ENCODE data around the gene LIN28B.

Gene LIN28B

DNA sequence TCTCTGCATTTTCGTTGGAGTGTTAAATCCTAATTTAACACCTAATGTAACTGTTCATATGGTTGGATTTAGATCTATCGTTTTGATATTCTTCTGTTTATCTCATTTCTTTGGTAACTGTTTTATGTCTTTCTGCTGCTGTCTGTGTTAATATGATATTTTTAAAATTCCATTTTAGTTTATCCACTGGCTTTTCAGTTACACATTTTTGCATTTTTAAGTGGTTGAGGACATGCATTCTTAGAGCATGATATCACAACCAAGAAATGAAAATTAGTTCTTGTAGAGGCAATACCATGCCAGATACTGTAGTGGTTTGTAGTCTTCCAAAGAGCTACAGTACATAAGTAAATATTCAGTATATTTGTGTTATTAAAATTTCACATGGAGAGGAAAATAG lies 58.6 kb downstream of the LIN28B start:
- no peak for DNase-seq

DNA sequence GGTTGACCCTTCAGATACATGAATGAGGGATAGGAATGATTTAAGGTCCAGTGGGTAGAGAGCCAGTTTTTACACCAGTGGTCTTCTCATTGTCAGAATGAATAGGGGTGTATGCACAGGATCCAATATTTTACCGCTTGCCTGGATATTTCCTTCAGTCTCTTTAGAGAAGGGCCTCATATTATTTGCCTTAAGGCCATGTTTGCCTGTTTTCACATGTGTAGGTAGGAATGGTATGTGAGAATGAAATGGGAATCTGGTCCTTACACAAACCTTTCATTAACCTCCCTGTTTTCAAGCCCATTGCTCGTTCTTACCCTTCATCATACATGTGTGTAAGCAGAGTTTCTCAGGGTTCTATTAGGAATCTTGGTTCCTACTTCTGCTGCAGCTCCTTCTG lies 62.4 kb downstream of the LIN28B start:
- no peak for DNase-seq

DNA sequence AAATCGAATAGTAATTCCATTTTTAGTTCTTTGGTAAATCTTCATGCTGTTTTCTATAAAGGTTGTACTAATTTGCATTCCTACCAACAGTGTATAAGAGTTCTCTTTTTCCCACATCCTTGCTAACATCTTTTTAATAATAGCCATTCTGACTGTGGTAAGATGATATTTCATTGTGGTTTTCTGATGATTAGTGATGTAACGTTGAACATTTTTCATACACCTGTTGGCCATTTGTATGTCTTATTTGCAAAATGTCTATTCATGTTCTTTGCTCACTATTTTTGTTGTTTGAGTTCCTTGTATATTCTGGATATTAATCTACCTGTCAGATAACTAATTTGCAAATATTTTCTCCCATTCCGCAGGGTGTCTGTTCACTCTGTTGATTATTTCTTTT lies 64.5 kb downstream of the LIN28B start:
- no peak for DNase-seq

DNA sequence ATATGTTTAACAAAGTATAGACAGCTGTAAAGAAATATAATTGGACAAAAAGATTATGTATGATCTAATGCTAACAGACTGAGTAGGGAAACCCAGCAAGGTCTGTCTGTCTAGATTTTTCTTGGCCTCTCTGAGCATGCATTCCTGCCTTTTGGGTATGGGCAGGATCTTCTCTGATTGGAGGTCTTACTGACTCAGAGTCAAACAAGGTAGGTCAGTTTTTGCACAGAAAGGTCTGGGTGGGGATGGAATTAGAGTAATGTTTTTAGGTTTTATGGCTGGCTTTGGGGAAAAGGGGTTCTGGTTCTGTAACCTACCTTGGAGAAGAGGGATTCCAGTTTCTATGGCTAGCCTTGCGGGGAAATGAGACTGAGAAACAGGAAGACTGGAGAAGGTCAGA lies 65.5 kb downstream of the LIN28B start:
- no peak for DNase-seq

DNA sequence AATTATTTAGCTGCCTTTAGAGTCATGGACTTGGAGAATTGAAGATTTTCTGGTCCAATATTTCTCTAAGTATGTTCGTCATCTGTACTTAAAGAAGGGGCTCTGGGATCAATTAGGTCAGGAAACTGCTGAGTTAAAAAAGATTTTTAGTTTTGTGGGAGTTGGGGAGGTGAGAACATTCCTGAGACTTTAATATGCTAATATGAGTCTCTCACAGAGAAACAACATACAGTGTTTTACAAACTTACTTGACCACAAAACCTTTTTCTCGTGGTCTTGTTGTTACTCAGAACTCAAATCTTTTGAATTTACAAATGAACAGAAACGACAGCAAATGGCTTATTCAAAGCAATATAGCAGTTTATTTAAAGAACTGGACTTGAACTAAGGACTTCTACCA lies 67.9 kb downstream of the LIN28B start:
- DNase-seq, result no peak

DNA sequence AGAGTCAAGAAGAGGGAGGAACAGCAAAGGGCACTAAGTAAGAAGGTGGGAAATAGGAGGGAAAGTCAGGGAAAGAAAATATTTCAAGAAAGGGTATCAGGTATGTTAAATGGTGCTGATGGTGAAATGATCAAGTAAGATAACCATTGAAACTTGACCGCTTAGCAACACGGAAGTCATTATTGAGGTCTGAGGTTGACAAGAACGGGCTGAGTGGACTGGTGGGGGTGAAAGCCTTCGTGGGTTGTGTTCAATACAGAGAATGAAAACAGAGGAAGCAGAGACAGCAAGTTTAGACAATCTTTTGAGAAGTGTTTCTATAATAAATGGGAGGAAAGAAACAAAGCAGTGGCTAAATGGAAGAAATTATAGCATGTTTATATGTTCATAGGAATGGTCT lies 72.0 kb downstream of the LIN28B start:
- no peak for DNase-seq

DNA sequence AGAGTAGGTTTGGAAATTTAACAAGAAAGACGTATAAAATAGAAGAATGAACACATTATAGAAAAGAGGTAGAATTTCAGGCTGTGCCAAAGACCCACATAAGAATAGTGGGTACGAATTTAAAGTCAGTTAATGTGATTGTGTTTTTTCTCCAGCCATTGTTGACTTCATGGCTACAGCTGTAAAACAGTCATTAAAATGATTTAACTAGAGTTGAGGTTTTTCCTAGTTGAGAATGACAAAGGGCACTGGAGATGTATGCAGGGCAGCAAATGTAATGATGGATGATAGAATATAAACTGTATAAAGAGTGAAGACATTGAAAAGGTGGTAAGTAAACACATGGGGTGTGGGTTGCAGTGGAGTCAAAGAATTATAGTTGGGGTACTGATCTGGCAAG lies 72.7 kb downstream of the LIN28B start:
- DNase-seq, result no peak

DNA sequence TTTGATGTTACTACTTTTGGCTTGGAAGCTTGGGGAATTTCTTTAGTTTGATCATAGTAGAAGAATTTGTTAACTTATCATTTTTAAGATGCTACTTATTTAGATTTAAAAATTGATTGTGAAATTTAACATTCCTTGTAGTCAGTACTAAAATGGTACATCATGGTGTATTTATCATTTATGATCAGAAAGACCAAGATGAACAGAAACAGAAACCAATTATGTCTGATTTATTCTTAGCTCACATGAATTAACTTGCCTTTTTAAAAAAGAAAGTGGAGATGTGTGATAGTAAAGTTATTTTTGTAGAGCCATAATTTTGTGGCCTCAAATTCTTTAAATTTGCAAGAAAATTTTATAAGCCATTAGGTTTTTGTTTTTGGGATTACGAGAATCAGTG lies 77.6 kb downstream of the LIN28B start:
- DNase-seq, result no peak

DNA sequence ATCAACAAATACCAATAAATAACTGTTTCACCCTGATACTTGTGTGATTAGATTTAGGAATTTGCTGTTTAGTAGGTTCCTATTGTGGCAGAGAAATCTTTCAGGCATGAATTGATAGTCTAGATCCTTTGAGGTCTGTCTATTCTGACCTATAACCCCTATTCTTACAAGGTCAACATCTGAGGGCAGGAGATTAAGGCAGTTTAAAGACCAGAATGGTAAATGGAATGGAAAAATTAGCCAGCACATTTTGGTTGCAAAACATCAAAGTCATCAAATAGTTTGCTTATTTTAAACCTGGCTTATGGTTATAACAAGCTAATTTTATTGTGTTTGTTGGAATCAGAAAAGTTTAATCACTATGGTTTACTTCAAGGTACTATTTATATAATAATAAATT lies 78.4 kb downstream of the LIN28B start:
- no peak for DNase-seq

DNA sequence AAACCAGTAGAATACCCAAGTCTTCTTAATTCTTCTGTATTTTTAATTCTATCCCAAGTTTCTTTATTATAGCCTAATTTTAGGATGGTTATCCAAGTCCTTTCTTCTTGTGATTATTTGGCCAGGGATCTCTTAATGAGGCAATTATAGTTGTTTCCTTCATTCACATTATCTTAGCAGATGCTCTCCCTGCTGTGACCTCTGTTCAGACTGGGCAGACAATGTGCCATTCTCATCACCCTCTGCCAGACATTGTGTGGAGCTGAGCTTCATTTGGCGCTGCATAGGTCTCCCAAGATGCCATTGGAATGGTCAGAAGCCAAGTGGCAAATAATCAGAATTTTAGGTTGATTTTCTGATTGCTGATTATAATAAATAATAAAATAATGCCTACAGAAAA lies 79.4 kb downstream of the LIN28B start:
- no peak for DNase-seq

DNA sequence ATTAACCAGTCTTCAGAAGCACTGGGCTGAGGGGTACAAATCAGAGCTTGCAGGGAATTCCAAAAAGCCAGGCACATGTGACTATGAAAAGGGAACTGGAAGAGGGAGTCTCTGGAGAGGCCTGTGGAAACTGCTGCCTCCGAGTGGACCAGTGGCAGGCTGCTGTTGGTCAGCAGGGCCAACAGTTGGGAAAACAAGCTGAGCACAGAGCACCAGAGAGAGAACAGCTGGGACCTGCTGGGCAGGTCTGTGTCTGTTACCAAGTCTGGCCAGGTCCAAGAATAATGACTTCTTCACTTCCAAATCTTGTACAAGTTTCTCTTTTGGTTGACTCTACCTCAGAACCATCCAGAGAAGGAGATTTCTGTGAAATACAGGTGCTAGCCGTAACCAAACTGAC lies 81.4 kb downstream of the LIN28B start:
- DNase-seq, result no peak

DNA sequence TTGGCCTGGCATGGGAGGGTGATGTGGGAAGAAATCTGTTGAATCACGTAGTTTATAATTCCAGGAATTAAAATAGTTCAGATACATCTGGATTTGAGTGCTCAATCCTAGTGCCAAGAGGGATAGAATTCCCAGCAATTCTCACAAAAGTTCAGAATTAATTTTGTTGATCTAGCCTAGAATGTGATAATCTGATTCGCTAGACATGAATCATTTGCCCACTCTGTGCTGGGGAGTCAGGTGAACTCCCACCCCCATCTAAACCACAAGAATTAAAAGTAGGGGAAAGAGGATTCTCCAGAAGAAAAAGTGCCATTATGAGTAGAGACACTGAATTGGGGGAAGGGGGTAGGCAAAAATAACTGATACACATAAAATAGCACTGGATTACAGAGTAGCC lies 85.0 kb downstream of the LIN28B start:
- DNase-seq, result no peak

DNA sequence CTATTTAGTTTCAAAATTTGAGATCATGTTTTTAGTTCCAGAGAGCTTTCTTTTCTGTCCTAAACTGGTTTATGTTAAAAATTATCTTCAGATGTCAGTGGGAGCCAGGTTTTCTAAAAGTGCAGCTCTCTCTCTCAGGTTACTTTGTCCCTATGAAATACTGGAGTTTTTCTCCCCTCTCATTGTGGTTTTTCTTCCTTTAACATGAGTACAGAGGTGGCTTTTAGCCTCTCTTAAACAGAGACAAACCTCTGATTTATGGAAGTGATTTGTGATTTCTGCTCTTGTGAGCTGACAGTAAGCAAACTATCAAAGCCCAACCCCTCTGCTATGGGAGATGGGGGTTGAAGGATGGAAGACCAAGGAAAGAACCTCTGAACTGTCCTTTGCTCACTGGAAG lies 85.7 kb downstream of the LIN28B start:
- DNase-seq, result no peak

DNA sequence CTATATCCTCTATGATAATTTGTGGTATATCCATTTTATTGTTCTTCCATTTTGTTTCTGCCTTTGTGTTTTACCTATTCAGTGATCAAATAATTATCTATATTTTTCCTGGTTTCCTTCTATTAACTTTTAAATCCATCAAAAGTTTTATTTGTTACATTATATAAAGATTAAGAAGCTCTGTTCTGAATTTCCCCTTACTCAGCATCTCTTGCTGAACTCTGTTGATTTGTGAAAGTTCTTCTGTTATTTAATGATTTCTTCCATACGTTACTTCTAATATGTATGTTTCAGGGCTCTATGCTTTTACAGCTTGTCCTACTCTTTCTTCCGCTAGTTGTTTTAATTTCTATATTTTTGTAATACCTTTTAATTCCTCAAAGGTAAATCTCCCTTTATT lies 87.1 kb downstream of the LIN28B start:
- no peak for DNase-seq

DNA sequence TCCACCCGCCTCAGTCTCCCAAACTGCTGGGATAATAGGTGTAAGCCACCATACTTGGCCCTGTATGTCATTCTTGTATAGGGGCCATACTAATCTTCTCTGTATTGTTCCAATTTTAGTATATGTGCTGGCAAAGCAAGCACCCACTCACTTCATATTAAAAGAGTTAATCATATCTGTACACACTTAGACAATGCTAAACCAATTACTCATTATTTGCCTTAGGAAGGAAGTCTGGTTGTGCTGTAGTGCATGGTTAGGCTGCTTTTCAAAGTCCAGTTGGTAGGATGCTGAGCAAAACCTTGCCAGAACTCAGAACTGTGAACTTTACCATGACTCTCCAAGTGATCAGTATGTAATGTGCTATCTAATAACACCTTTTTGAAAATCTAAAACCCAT lies 88.6 kb downstream of the LIN28B start:
- DNase-seq, result no peak

DNA sequence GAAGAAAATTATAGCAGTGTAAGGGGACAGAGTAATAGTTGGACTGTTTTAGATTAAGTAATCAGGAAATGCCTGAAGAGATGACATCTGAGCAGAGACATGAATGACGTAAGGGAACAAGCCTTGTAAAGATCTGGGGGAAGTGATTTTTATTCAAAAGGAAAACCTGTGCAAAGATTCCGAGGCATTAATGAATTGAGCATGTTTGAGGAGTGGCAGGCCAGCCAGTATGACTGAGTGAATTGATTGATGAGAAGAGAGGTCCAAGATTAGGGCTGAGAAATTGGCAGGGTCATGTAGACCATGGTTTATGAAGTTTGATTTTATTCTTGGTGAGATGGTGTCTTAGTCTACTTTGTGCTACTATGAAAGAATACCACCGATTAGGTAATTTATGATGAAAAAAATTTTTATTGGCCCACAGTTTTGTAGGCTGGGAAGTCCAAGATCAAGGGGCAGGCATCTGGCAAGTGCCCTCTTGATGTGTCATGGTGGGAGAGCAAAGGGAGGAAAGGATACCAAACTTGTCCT lies 95.1 kb downstream of the LIN28B start:
- DNase-seq, result no peak

DNA sequence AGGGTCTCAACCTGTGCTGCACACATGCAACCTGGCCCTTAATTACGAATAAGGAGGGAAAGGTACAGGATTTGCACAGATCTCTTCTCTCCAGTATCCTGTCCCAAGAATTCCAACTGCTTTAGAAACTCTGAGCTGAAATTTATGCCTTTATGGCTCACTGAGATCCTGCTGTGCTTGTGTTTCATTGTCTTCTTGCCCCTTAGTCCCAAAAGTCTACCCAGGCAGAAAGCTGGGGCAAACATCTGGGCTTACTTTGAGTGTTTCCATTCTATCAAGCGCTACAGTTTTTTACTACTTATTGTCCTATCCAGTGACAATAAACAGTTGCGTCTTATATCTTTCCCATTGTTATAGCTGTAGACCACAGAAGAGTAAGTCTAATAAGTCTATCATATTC lies 99.7 kb downstream of the LIN28B start:
- DNase-seq, result no peak

DNA sequence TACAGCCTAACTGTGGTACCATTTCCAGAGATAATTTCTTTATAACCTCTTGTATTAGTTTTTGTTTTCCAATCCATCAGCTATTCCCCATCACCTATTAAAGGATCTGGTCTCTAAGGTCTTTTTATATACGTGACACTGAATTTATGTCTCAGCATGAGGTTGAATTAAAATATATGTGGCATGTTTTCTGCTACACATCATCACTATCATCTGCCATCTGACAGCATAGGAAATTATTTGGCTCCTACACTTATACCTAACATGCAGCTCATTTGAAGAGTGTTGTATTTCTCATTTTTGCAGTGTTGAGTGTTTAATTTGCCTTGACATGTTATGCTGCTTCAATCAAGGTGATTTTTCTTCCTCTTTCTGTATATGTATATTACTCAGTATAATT lies 100.3 kb downstream of the LIN28B start:
- DNase-seq, result no peak

DNA sequence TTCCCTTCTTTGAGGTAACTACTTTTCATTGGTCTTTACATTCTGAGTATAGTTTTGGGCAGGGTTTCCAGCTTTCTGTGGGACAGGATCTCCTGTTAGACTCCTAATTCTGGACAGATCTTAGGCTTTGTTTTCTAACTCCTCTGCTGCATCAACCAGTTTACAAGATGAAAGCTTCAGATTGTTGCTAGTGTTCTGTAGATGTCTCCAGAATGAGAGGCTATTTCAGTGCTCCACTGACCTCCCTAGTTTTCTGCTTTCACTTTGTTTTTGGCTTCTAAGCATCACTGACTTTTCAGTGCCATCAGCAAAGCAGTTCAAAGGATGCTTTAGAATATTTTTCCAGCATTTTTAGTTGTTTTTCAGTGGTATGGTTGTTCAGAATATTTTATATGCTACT lies 101.4 kb downstream of the LIN28B start:
- no peak for DNase-seq

DNA sequence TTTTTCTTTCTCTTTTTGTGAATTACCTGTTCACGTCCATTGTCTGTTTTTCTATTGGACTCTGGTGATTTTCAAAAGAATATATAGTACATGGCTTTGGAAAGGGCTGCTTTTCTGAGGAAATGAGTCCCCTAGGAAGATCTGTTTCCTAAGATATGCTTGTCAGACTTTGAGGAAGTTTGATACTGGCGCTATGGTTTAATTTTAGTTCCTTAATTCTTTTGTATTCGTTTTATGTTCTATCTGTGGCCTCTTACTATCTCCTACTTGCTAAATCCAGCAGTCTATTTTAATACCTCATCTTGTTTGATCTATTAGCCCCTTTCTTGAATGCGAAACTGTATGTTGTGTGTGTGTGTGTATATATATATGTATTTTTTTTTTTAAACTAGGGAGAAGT lies 101.9 kb downstream of the LIN28B start:
- DNase-seq, result no peak

DNA sequence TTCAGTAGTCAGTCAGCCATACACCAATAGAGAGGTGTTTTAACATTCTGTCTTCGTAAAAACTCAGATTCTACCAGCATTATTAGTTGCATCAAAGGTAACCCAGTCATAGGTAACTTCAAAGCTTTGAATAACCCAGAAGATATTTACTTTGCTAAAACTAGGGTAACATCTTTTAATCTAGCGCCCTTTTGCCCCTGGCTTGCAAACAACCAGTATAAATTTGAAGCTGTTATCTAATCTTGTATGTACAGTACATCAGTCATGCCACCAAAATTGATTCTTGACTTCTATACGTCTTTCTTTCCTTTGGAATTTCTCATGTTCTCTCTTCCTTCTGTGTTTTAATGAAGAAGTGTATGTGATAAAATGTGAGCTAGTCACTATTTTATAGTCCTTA lies 109.3 kb downstream of the LIN28B start:
- no peak for DNase-seq

DNA sequence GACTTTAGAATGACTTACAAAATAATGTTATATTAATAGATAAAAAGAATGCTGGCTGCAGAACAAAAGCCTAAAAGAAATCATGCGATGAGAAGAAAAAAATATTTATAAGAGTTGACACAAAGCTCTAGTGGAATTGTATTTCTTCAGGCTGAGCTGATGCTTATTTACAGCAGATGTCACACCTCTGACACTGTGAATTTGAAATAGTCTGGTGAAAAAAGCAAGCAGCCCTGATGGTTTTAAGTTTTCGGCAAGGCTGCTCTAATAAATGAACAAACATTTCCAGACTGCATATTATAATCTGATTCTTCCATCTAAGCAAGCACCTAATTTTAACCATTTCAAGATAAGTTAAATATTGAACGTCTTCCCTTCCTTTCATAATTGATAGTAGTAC lies 109.9 kb downstream of the LIN28B start:
- DNase-seq, result no peak

DNA sequence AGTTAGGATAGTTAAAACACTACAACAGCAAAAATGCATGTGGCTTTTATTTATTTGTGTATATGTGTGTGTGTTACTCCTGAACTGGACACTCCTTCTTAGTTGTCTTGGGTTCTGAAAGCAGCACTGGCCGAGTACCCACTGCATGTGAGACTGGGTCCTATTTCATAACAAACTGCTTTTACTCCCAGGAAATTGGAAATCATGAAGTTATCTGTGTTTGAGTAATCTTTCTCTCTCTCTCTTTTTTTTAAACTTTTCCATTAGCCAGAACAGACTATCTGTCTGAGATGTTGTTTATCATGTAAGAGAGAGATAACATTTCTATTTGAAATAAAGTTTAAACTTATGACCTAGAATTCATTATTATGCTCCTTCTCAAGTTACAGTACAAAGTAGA lies 110.4 kb downstream of the LIN28B start:
- DNase-seq, result no peak

DNA sequence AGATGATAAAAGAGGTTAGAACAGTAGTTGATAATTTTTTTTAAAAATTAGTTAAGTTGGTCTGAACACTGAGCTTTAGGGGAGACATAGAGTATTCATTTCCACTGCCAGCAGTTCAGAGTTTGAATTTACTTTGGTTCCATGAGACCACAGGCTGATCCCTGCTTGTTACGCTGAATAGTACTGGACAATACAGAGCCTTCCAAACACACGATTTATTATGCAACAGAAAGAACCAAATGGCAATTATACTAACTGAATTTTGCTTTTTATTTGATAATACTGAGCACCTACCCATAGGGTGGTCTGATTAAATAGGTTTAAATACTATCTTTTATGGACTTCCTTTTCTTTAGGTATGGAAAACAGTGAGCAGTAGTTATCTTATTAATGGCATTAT lies 111.5 kb downstream of the LIN28B start:
- no peak for DNase-seq

DNA sequence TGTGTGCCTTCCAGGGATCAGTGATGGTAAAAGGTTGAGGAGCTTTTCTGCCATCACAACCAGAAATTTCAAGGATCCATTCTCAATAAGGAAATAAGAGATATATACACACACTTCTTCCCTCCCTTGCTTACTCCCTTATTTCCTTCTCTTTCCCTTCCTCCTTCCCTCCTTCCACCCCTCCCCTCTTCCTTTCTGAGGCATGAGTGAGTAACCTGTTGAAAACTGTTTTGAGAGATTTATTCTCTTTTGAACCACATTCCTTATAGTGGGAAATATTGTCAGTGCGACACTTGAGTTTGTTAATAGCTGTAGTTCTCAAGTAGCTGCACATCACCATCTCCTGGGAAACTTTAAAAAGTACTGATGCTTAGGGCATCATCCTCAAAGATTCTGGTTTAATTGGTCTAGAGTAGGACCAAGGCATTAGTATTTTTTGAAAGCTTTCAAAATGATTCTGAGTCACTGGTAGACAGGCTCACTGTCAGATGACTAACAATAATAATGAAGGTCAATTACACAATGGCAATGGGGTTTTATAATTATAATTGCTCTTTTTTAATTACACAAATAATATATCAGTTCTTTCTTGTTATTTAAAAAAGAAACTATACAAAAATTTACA lies 113.0 kb downstream of the LIN28B start:
- no peak for DNase-seq

DNA sequence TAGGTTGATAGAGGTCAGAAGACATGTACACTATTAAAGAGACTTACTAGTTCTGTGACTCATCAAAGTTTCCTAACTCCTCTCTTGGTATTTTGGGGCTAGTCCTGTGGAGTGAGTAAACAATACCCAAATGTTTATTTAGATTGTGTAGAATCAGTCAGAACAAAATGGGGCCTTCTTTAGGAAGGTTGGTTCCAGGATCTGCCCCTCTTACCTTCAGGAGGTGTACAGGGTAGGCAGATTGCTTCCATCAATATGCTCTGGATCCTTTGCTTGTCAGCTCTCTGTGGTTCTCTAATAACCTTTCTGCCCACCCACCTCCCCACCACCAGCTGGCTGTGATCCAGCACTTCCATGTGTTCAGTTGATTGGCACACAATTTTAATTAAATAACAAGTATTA lies 115.9 kb downstream of the LIN28B start:
- DNase-seq, result no peak
